T-cell (primary cell): ENCODE data around the gene GAPT. TPM values are rescaled to one million over a fixed set of nuclear protein-coding genes. Genes with fewer than 3 reads are reported as not detected.
A peak's percentile ranks its signal among the peaks of the same experiment; 100 is the strongest.

Experiments used
- ATAC-seq, 4 experiments: fragments of 200-7000 bp in 3 of 4; fragments of 150-1000 bp in 1 of 4; cut with Tn5 transposase; replicated peaks in 1 of 4; 1 replicate in 3 of 4; 2 replicates in 1 of 4; pipeline ENCODE4 v1.10.0; 2021; ENCODE audit warnings: moderate library complexity in 3 of 4, mild to moderate bottlenecking in 2 of 4, moderate number of reproducible peaks in 1 of 4
- CTCF ChIA-PET, 2 donors: fragments of 300-600 bp; sonication (Branson Sonifier 250); formaldehyde crosslinking; loops; one replicate each; lab custom pipeline; 2022; ENCODE audit warnings: antibody characterized with exemption in 2 of 2; lab: Charles Lee
- POLR2A ChIA-PET, 2 donors: fragments of 300-600 bp; sonication (Branson Sonifier 250); formaldehyde crosslinking; loops; one replicate each; lab custom pipeline; 2022; ENCODE audit warnings: antibody characterized with exemption in 2 of 2; lab: Charles Lee
- DNase-seq, 35 experiments: peaks; one replicate each; pipeline versions ENCODE4 v3.0.0 to v3.0.0-alpha.2; 2013 to 2023
- H3K27ac ChIP-seq: one replicate; pipeline ENCODE4 v1.5.1; 2013; ENCODE audit warnings: low read length
- H3K27me3 ChIP-seq, 2 experiments: replicated peaks in 1 of 2; 1 replicate in 1 of 2; 2 replicates in 1 of 2; pipeline versions ENCODE4 v1.6.1 to v1.7.0; 2013; ENCODE audit warnings: low read length in 1 of 2, mixed read lengths in 1 of 2; ENCODE audit not compliant: control insufficient read depth in 2 of 2, insufficient read depth in 2 of 2; ENCODE audit errors: extremely low read depth in 1 of 2
- H3K36me3 ChIP-seq, 2 donors: 1 replicate in 1 of 2; 2 replicates in 1 of 2; pipeline versions ENCODE4 v1.6.1 to v1.7.0; 2013; ENCODE audit warnings: low read length in 1 of 2; ENCODE audit not compliant: control insufficient read depth in 2 of 2, insufficient read depth in 1 of 2; ENCODE audit errors: extremely low read depth in 1 of 2
- H3K4me1 ChIP-seq, 2 experiments: 1 replicate in 1 of 2; 2 replicates in 1 of 2; pipeline versions ENCODE4 v1.6.1 to v1.7.0; 2013; ENCODE audit warnings: low read length in 2 of 2, mixed read lengths in 1 of 2; ENCODE audit not compliant: insufficient read depth in 2 of 2, control insufficient read depth in 1 of 2; ENCODE audit errors: extremely low read depth in 1 of 2
- H3K4me3 ChIP-seq, 2 donors: 1 replicate in 1 of 2; 2 replicates in 1 of 2; pipeline versions ENCODE4 v1.5.1 to v1.7.0; 2013; ENCODE audit warnings: mild to moderate bottlenecking in 2 of 2, low read length in 1 of 2, moderate library complexity in 1 of 2; ENCODE audit not compliant: control insufficient read depth in 1 of 2; ENCODE audit errors: extremely low read depth in 1 of 2
- H3K9me3 ChIP-seq: 2 replicates; pipeline ENCODE4 v1.7.0; 2013
- H3K27ac Mint-ChIP-seq, 2 donors: one replicate each; pipeline ENCODE4 v1.8.0; 2020 to 2021; ENCODE audit warnings: mild to moderate bottlenecking in 2 of 2, mixed read lengths in 2 of 2
- H3K27me3 Mint-ChIP-seq, 2 donors: one replicate each; pipeline ENCODE4 v1.8.0; 2021 to 2022; ENCODE audit warnings: mixed read lengths in 2 of 2
- H3K36me3 Mint-ChIP-seq: one replicate; pipeline ENCODE4 v1.8.0; 2021; ENCODE audit warnings: mixed read lengths
- H3K4me1 Mint-ChIP-seq, 3 donors: one replicate each; pipeline ENCODE4 v1.8.0; 2020 to 2022; ENCODE audit warnings: mixed read lengths in 3 of 3, mild to moderate bottlenecking in 1 of 3
- H3K4me3 Mint-ChIP-seq, 3 donors: one replicate each; pipeline ENCODE4 v1.8.0; 2020 to 2022; ENCODE audit warnings: mild to moderate bottlenecking in 3 of 3, mixed read lengths in 3 of 3, moderate library complexity in 3 of 3
- H3K9me3 Mint-ChIP-seq, 3 donors: one replicate each; pipeline ENCODE4 v1.8.0; 2020 to 2022; ENCODE audit warnings: mixed read lengths in 3 of 3
- WGBS: methylation state at CpG from one replicate; pipeline ENCODE4 v1.1.5; 2013; ENCODE audit warnings: missing lambda C conversion rate; ENCODE audit not compliant: insufficient coverage; 5-methylcytosine and 5-hydroxymethylcytosine counted together
- total RNA-seq, 35 experiments: library from RNA in 6 of 35; stranded (reverse) in 6 of 35; fragments of 120-200 nt in 1 of 35; gene quantifications; one replicate each; pipeline versions ENCODE4 v1.2.1 to v1.2.4 and lab custom pipeline; 2013 to 2026

The GAPT gene
- total RNA-seq, 5 donors from 2014 or later (not counting 1 experiment from before 2014, with no cell fraction given), result 0.38 to 2.2 (median 0.85) TPM

- Histone ChIP-seq H3K27ac (no peak overlapping the region), H3K27me3 (no peaks in the 10 kb centered on the region), H3K9me3 (no peaks in the 10 kb centered on the region), H3K4me3 (no peak overlapping the region), H3K36me3 (no peaks in the 10 kb centered on the region), H3K4me1 (no peaks in the 10 kb centered on the region)
- Mint-ChIP-seq H3K27ac (no peak overlapping the region), H3K4me1 (peaks cover 0 to 4% (median 0%) of the 10 kb centered on the region in 3 donors), H3K9me3 (peaks cover 3 to 4% (median 4%) of the 10 kb centered on the region in 3 donors), H3K36me3 (no peaks in the 10 kb centered on the region), H3K27me3 (peaks cover 3 to 4% of the 10 kb centered on the region in 2 donors), H3K4me3 (no peak overlapping the region)
- ChIA-PET POLR2A (interaction anchor here in 1 of 2 donors (0.6 kb wide), 1 partner anchor 824 kb away, joined by 3 read pairs; no protein-coding TSS in a partner anchor), CTCF (no interaction called here)
- no peak for DNase-seq
- ATAC-seq, result no peak
- WGBS, result no CpG with 5 or more reads among the region's 2 CpGs
Observed at GRCh38 chr5:58544926-58545325, 53.7 kb downstream of the GAPT start.

- POLR2A ChIA-PET, result no interaction called here
- H3K27me3 ChIP-seq, result no peaks in the 10 kb centered on the region
- CTCF ChIA-PET, result no interaction called here
- Mint-ChIP-seq H3K27ac (no peak overlapping the region), H3K4me3 (no peak overlapping the region), H3K4me1 (peaks cover 0 to 4% (median 0%) of the 10 kb centered on the region in 3 donors), H3K9me3 (peaks cover 3 to 4% (median 4%) of the 10 kb centered on the region in 3 donors), H3K27me3 (peaks cover 3 to 4% of the 10 kb centered on the region in 2 donors), H3K36me3 (no peaks in the 10 kb centered on the region)
- H3K9me3 ChIP-seq, result no peaks in the 10 kb centered on the region
- no peak overlapping the region for H3K27ac ChIP-seq
- DNase-seq, result peak in 1 of 35 experiments; percentile 1
- no peak for ATAC-seq
- H3K4me1 ChIP-seq, result no peaks in the 10 kb centered on the region
- H3K36me3 ChIP-seq, result no peaks in the 10 kb centered on the region
- no peak overlapping the region for H3K4me3 ChIP-seq
Observed at GRCh38 chr5:58545912-58546311, 54.7 kb downstream of the GAPT start.

Other genes with a start within 250 kb of the GAPT start
- 10 to 100 TPM in 3 of 5 donors, 1 to 10 TPM in 2; 5.9 to 32.1 (median 10.3) TPM for gene PLK2, start 31.3 kb upstream of the GAPT start, total RNA-seq
- gene RAB3C, start 91.6 kb downstream of the GAPT start, total RNA-seq, result not detected